ENCODE measurements around the gene PAK1.

Gene PAK1

DNA sequence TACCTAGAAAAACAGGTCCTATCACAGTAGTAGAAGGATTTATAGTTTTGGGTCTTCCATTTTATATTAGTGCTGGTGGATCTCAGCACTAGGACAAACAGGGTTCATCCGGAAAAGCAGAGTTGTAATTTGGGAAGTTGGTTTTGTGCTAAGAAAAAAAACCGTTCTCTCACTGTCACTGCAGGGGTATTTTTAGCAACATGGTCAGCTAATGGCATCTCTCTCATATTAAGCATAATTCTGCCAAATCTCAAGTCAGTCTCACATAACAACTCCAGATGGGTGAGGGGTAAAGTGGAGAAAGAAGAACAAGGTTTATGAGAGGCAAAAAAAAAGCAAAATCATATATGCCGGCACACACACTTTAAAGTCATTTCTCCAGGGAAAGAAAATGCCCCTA lies 120.8 kb downstream of the PAK1 start:
- WGBS, result 98% methylated on average over 2 of the region's 3 CpGs
- Histone ChIP-seq H2BK15ac (ENCODE audit: low read depth, poor library complexity, severe bottlenecking) (no peak overlapping the region), H3K18ac (ENCODE audit: low read depth in 1 of 2, low read length in 2 of 2) (no peak overlapping the region), H3K27me3 (ENCODE audit: control insufficient read depth in 1 of 2, insufficient read depth in 1 of 2, low read length in 2 of 2) (no peaks in the 10 kb centered on the region), H2AK5ac (ENCODE audit: low read length, severe bottlenecking) (no peak overlapping the region), H2AFZ (ENCODE audit: low read depth, low read length) (no peak overlapping the region), H3K4me3 (ENCODE audit: insufficient read depth in 1 of 2, low read depth in 1 of 2, low read length in 2 of 2) (no peak overlapping the region), H3K9ac (ENCODE audit: low read length) (no peak overlapping the region), H3K9me3 (ENCODE audit: control insufficient read depth, low read length) (no peaks in the 10 kb centered on the region), H3K4ac (ENCODE audit: low read depth in 1 of 2, low read length in 2 of 2) (no peak overlapping the region), H2BK5ac (ENCODE audit: low read depth, low read length, poor library complexity, severe bottlenecking) (no peak overlapping the region), H2BK120ac (ENCODE audit: low read depth, low read length) (no peak overlapping the region), H4K91ac (ENCODE audit: low read length) (no peak overlapping the region), H3K23ac (ENCODE audit: low read length in 2 of 2) (no peak overlapping the region), H3K14ac (ENCODE audit: low read length in 2 of 2) (no peak overlapping the region), H3K36me3 (ENCODE audit: control insufficient read depth in 1 of 2, insufficient read depth in 2 of 2, low read depth in 1 of 2, low read length in 2 of 2) (peaks cover 3 to 55% of the 10 kb centered on the region in 2 experiments), H3K79me1 (replicated peaks; ENCODE audit: low read length, poor library complexity, severe bottlenecking) (no peaks in the 10 kb centered on the region), H4K8ac (ENCODE audit: low read length) (no peak overlapping the region), H3K27ac (ENCODE audit: low read length, poor library complexity, severe bottlenecking) (no peak overlapping the region), H2BK12ac (ENCODE audit: low read length in 2 of 2) (no peak overlapping the region), H3K4me2 (ENCODE audit: low read length, poor library complexity, severe bottlenecking) (no peak overlapping the region), H3K4me1 (ENCODE audit: control insufficient read depth, insufficient read depth, low read depth, low read length) (no peaks in the 10 kb centered on the region)
- DNase-seq, result no peak

DNA sequence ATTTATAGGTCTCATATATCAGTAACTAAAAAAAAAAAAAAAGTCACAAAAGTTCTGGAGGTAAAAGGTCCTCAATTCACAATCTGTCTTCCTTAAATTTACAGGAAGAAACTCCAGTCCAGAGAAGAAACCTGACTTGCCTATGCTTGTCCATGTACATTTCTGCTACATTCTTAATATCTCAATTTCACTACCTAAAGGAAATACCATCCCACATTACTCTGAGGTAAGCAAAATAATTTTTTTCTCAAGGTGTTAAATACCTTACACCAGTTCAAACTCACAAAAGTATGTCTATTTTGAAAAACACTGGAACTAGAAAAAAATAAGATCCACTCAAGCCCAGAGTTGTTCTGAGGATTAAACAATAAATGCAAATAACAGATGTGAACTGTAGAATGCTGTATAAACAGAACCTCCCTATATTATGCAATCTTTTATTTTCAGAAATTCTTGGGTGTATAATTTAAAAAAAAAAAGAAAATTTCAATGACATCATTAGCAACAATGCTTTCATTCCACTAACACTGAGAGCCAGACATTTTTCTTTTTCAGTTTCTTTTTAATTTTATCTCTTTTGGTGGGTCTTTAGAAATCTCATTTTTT lies 122.5 kb downstream of the PAK1 start:
- no peak overlapping the region for H4K8ac ChIP-seq (ENCODE audit: low read length)

DNA sequence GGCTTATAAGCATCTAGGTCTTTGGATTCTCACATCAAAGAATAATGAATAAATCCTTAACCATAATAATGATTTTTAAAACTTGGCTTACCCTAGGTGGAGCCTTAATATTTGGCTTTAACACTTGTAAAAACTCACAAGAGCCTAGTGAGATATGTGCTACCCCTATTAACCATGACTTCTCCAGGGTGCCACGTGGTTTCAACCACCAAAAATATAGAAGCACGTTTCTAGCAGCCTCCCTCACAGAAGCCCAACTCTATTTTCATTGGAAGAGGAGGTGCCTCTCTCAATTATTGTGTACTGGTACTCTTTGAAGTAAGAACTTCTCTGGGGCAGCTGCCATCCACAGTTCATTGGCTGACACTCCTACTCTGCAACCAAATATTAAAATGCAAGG lies 125.9 kb downstream of the PAK1 start:
- Histone ChIP-seq H3K9me3 (ENCODE audit: control insufficient read depth, low read length) (no peaks in the 10 kb centered on the region), H3K9ac (ENCODE audit: low read length) (no peak overlapping the region), H3K27ac (ENCODE audit: low read length, poor library complexity, severe bottlenecking) (no peak overlapping the region), H3K18ac (ENCODE audit: low read depth in 1 of 2, low read length in 2 of 2) (peak overlapping the region in 1 of 2 experiments; percentile 2), H4K8ac (ENCODE audit: low read length) (no peak overlapping the region), H4K91ac (ENCODE audit: low read length) (no peak overlapping the region), H3K4me1 (ENCODE audit: control insufficient read depth, insufficient read depth, low read depth, low read length) (peaks cover 5% of the 10 kb centered on the region), H3K27me3 (ENCODE audit: control insufficient read depth in 1 of 2, insufficient read depth in 1 of 2, low read length in 2 of 2) (no peaks in the 10 kb centered on the region), H3K4ac (ENCODE audit: low read depth in 1 of 2, low read length in 2 of 2) (no peak overlapping the region), H3K23ac (ENCODE audit: low read length in 2 of 2) (no peak overlapping the region), H2BK120ac (ENCODE audit: low read depth, low read length) (no peak overlapping the region), H3K4me3 (ENCODE audit: insufficient read depth in 1 of 2, low read depth in 1 of 2, low read length in 2 of 2) (no peak overlapping the region), H2BK15ac (ENCODE audit: low read depth, poor library complexity, severe bottlenecking) (no peak overlapping the region), H2BK12ac (ENCODE audit: low read length in 2 of 2) (no peak overlapping the region), H3K14ac (ENCODE audit: low read length in 2 of 2) (no peak overlapping the region), H3K79me1 (replicated peaks; ENCODE audit: low read length, poor library complexity, severe bottlenecking) (no peaks in the 10 kb centered on the region), H2AFZ (ENCODE audit: low read depth, low read length) (no peak overlapping the region), H3K36me3 (ENCODE audit: control insufficient read depth in 1 of 2, insufficient read depth in 2 of 2, low read depth in 1 of 2, low read length in 2 of 2) (peaks cover 0 to 53% of the 10 kb centered on the region in 2 experiments), H2AK5ac (ENCODE audit: low read length, severe bottlenecking) (no peak overlapping the region), H3K4me2 (ENCODE audit: low read length, poor library complexity, severe bottlenecking) (no peak overlapping the region), H2BK5ac (ENCODE audit: low read depth, low read length, poor library complexity, severe bottlenecking) (no peak overlapping the region)
- WGBS, result 100% methylated on average over 2 of the region's 2 CpGs
- no peak for DNase-seq

More for the DNA sequence above, 122.5 kb downstream of the PAK1 start:
- no peak overlapping the region for H4K91ac ChIP-seq (ENCODE audit: low read length)
- no peak overlapping the region for H3K27ac ChIP-seq (ENCODE audit: low read length, poor library complexity, severe bottlenecking)
- H2BK120ac ChIP-seq (ENCODE audit: low read depth, low read length), result no peak overlapping the region
- no peaks in the 10 kb centered on the region for H3K27me3 ChIP-seq (ENCODE audit: control insufficient read depth in 1 of 2, insufficient read depth in 1 of 2, low read length in 2 of 2)
- peaks cover 2% of the 10 kb centered on the region for H3K4me1 ChIP-seq (ENCODE audit: control insufficient read depth, insufficient read depth, low read depth, low read length)
- no peak overlapping the region for H2BK12ac ChIP-seq (ENCODE audit: low read length in 2 of 2)
- H3K9ac ChIP-seq (ENCODE audit: low read length), result no peak overlapping the region
- H2AK5ac ChIP-seq (ENCODE audit: low read length, severe bottlenecking), result no peak overlapping the region
- H3K23ac ChIP-seq (ENCODE audit: low read length in 2 of 2), result no peak overlapping the region
- DNase-seq, result no peak
- H3K18ac ChIP-seq (ENCODE audit: low read depth in 1 of 2, low read length in 2 of 2), result no peak overlapping the region
- H3K4me3 ChIP-seq (ENCODE audit: insufficient read depth in 1 of 2, low read depth in 1 of 2, low read length in 2 of 2), result no peak overlapping the region
- no peak overlapping the region for H2AFZ ChIP-seq (ENCODE audit: low read depth, low read length)
- no peaks in the 10 kb centered on the region for H3K79me1 ChIP-seq (replicated peaks; ENCODE audit: low read length, poor library complexity, severe bottlenecking)
- no peak overlapping the region for H2BK5ac ChIP-seq (ENCODE audit: low read depth, low read length, poor library complexity, severe bottlenecking)
- H3K9me3 ChIP-seq (ENCODE audit: control insufficient read depth, low read length), result no peaks in the 10 kb centered on the region
- H3K14ac ChIP-seq (ENCODE audit: low read length in 2 of 2), result no peak overlapping the region
- no peak overlapping the region for H2BK15ac ChIP-seq (ENCODE audit: low read depth, poor library complexity, severe bottlenecking)
- H3K4me2 ChIP-seq (ENCODE audit: low read length, poor library complexity, severe bottlenecking), result no peak overlapping the region
- H3K36me3 ChIP-seq (ENCODE audit: control insufficient read depth in 1 of 2, insufficient read depth in 2 of 2, low read depth in 1 of 2, low read length in 2 of 2), result peaks cover 3 to 47% of the 10 kb centered on the region in 2 experiments
- no peak overlapping the region for H3K4ac ChIP-seq (ENCODE audit: low read depth in 1 of 2, low read length in 2 of 2)

DNA sequence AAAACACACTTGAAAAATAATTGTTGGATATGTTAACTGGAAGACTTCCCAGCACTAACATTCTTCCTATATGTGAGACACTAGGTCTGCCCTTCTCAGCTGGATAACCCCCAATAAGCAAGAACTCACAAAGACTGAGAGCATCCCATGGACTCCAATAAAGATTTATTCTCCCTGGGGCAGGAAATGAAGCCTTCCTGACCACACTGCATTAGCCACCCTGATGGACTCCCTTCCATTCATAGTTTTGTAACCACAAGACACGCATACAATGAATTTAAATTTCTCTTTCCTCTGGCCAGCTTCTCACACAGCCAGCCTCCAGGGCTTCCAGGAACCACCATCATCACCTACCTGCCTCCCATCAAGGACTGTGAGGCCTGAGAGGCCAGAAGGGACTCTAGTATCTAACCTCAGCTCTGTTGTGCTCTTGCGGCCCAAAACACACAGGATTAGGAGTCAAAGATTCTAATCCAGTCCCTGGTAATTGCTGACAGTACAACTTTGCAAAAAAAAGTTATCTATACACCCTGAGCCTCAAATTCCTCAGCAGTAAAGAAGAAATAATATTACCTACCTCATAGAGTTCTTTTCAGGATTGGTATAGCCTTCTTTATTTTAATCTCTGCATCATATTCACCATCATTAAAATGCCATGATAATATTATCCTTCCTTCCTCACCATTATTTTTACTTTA lies 126.8 kb downstream of the PAK1 start:
- H3K4me3 ChIP-seq (ENCODE audit: insufficient read depth in 1 of 2, low read depth in 1 of 2, low read length in 2 of 2), result no peak overlapping the region
- no peak overlapping the region for H2BK120ac ChIP-seq (ENCODE audit: low read depth, low read length)
- H2BK12ac ChIP-seq (ENCODE audit: low read length in 2 of 2), result no peak overlapping the region
- no peak overlapping the region for H4K91ac ChIP-seq (ENCODE audit: low read length)
- H3K4me1 ChIP-seq (ENCODE audit: control insufficient read depth, insufficient read depth, low read depth, low read length), result peaks cover 5% of the 10 kb centered on the region
- H2BK15ac ChIP-seq (ENCODE audit: low read depth, poor library complexity, severe bottlenecking), result no peak overlapping the region
- DNase-seq, result peak; percentile 75
- no peak overlapping the region for H3K18ac ChIP-seq (ENCODE audit: low read depth in 1 of 2, low read length in 2 of 2)
- H2AK5ac ChIP-seq (ENCODE audit: low read length, severe bottlenecking), result no peak overlapping the region
- H3K9me3 ChIP-seq (ENCODE audit: control insufficient read depth, low read length), result no peaks in the 10 kb centered on the region
- H4K8ac ChIP-seq (ENCODE audit: low read length), result no peak overlapping the region
- H3K27ac ChIP-seq (ENCODE audit: low read length, poor library complexity, severe bottlenecking), result peak overlapping the region; percentile 59
- H3K4me2 ChIP-seq (ENCODE audit: low read length, poor library complexity, severe bottlenecking), result no peak overlapping the region
- H3K27me3 ChIP-seq (ENCODE audit: control insufficient read depth in 1 of 2, insufficient read depth in 1 of 2, low read length in 2 of 2), result no peaks in the 10 kb centered on the region
- H3K36me3 ChIP-seq (ENCODE audit: control insufficient read depth in 1 of 2, insufficient read depth in 2 of 2, low read depth in 1 of 2, low read length in 2 of 2), result peaks cover 0 to 54% of the 10 kb centered on the region in 2 experiments
- H3K14ac ChIP-seq (ENCODE audit: low read length in 2 of 2), result no peak overlapping the region
- H2AFZ ChIP-seq (ENCODE audit: low read depth, low read length), result no peak overlapping the region
- no peak overlapping the region for H2BK5ac ChIP-seq (ENCODE audit: low read depth, low read length, poor library complexity, severe bottlenecking)
- no peaks in the 10 kb centered on the region for H3K79me1 ChIP-seq (replicated peaks; ENCODE audit: low read length, poor library complexity, severe bottlenecking)
- WGBS, result 84% methylated on average over 2 of the region's 2 CpGs
- no peak overlapping the region for H3K9ac ChIP-seq (ENCODE audit: low read length)
- no peak overlapping the region for H3K4ac ChIP-seq (ENCODE audit: low read depth in 1 of 2, low read length in 2 of 2)
- H3K23ac ChIP-seq (ENCODE audit: low read length in 2 of 2), result no peak overlapping the region
